HCT116 (cell line): Measurements from ENCODE around the gene CA10. TPM values are rescaled to one million over a fixed set of nuclear protein-coding genes. Genes with fewer than 3 reads are reported as not detected.

ENCODE experiments used
- ATAC-seq: fragments of 200-7000 bp; cut with Tn5 transposase; 2 replicates; pipeline ENCODE4 v1.9.1; 2020; ENCODE audit warnings: mild to moderate bottlenecking, moderate library complexity
- BruUV-seq: library from RNA; stranded (reverse); fragments of 400-500 nt; replicated peaks from 2 replicates; lab custom pipeline; 2021; lab: Mats Ljungman, UMichigan
- CTCF ChIA-PET: fragments of 300-600 bp; sonication (Branson Sonifier 250); formaldehyde crosslinking; loops from one replicate; lab custom pipeline; 2021; ENCODE audit warnings: antibody characterized with exemption; lab: Charles Lee
- POLR2A ChIA-PET: fragments of 300-600, 350-600 bp; sonication (Branson Sonifier 250); formaldehyde crosslinking; loops from one replicate; lab custom pipeline; 2021; ENCODE audit warnings: antibody characterized with exemption; lab: Charles Lee
- RAD21 ChIA-PET, 2 experiments: fragments of 300-600 bp; sonication (Branson Sonifier 250); formaldehyde crosslinking; loops; one replicate each; lab custom pipeline; 2023; ENCODE audit warnings: low total read pairs in 2 of 2; ENCODE audit not compliant: uncharacterized antibody in 2 of 2, unreplicated experiment in 2 of 2, low non-redundant PET in 1 of 2; lab: Charles Lee
- DNase-seq: peaks from one replicate; pipeline ENCODE4 v3.0.0-alpha.2; 2010; ENCODE audit warnings: low read depth, low spot score
- H2AFZ ChIP-seq: fragments of 200-600 bp; shearing (Covaris generic), sonication (generic); 2 replicates; pipeline ENCODE4 v1.6.1; 2017; ENCODE audit warnings: low read depth, mixed run types, mixed read lengths, antibody characterized with exemption, low read length; ENCODE audit not compliant: poor library complexity, severe bottlenecking
- H3K27ac ChIP-seq: 2 replicates; pipeline ENCODE4 v1.5.1; 2012; ENCODE audit warnings: low read depth, low read length
- H3K27me3 ChIP-seq: fragments of 200-600 bp; sonication (generic); 2 replicates; pipeline ENCODE4 v1.6.1; 2016; ENCODE audit warnings: mixed run types, low read length, mixed read lengths; ENCODE audit not compliant: insufficient read depth
- H3K36me3 ChIP-seq, 2 experiments: fragments of 200-500 bp in 1 of 2; fragments of 200-600 bp in 1 of 2; sonication (Bioruptor generic) in 1 of 2; sonication (generic) in 1 of 2; 2 replicates each; pipeline versions ENCODE4 v1.5.1 to v1.6.1; 2014 to 2016; ENCODE audit warnings: low read length in 2 of 2, inconsistent platforms in 1 of 2, mixed read lengths in 1 of 2, mixed run types in 1 of 2; ENCODE audit not compliant: insufficient read depth in 2 of 2, control insufficient read depth in 1 of 2
- H3K4me1 ChIP-seq, 2 experiments: fragments of 200-600 bp in 1 of 2; sonication (generic) in 1 of 2; 2 replicates each; pipeline versions ENCODE4 v1.5.1 to v1.6.1; 2012 to 2017; ENCODE audit warnings: low read length in 2 of 2, inconsistent platforms in 1 of 2, mild to moderate bottlenecking in 1 of 2, mixed read lengths in 1 of 2, mixed run types in 1 of 2, moderate library complexity in 1 of 2; ENCODE audit not compliant: insufficient read depth in 2 of 2, control insufficient read depth in 1 of 2
- H3K4me2 ChIP-seq: fragments of 200-600 bp; sonication (generic); 2 replicates; pipeline ENCODE4 v1.6.1; 2017; ENCODE audit warnings: mixed run types, low read length, mixed read lengths
- H3K4me3 ChIP-seq, 2 experiments: fragments of 200-600 bp in 1 of 2; sonication (generic) in 1 of 2; replicated peaks in 1 of 2; 2 replicates each; pipeline ENCODE4 v1.5.1; 2011 to 2016; ENCODE audit warnings: low read length in 2 of 2, control low read depth in 1 of 2, low read depth in 1 of 2, mild to moderate bottlenecking in 1 of 2, mixed read lengths in 1 of 2, mixed run types in 1 of 2
- H3K79me2 ChIP-seq: fragments of 200-600 bp; sonication (generic); 2 replicates; pipeline ENCODE4 v1.6.1; 2017; ENCODE audit warnings: mild to moderate bottlenecking, mixed run types, low read length, moderate library complexity, mixed read lengths; ENCODE audit not compliant: insufficient read depth
- H3K9ac ChIP-seq: fragments of 200-600 bp; sonication (generic); 2 replicates; pipeline ENCODE4 v1.6.1; 2016; ENCODE audit warnings: low read length, mixed read lengths
- H3K9me2 ChIP-seq: fragments of 200-600 bp; sonication (generic), shearing (Covaris generic); 2 replicates; pipeline ENCODE4 v1.6.1; 2017; ENCODE audit warnings: mixed run types, mild to moderate bottlenecking, moderate library complexity; ENCODE audit not compliant: insufficient read depth
- H3K9me3 ChIP-seq, 2 experiments: fragments of 200-500 bp in 1 of 2; fragments of 200-600 bp in 1 of 2; sonication (Bioruptor generic) in 1 of 2; sonication (generic) in 1 of 2; 2 replicates each; pipeline ENCODE4 v1.6.1; 2014 to 2017; ENCODE audit warnings: low read length in 2 of 2, mixed read lengths in 2 of 2, inconsistent platforms in 1 of 2, low read depth in 1 of 2, mild to moderate bottlenecking in 1 of 2, mixed run types in 1 of 2, moderate library complexity in 1 of 2; ENCODE audit not compliant: control insufficient read depth in 1 of 2, insufficient read depth in 1 of 2
- H4K20me1 ChIP-seq: fragments of 200-600 bp; sonication (generic), shearing (Covaris generic); 2 replicates; pipeline ENCODE4 v1.6.1; 2017; ENCODE audit warnings: mixed run types, mild to moderate bottlenecking, moderate library complexity; ENCODE audit not compliant: insufficient read depth
- CEBPB ChIP-seq: IDR thresholded peaks from 2 replicates; pipeline ENCODE4 v1.6.1; 2012; ENCODE audit warnings: low read depth
- CTCF ChIP-seq, 3 experiments: fragments of 200-600 bp in 1 of 3; sonication (generic) in 1 of 3; IDR thresholded peaks in 2 of 3; conservative IDR thresholded peaks in 1 of 3; 2 replicates each; pipeline ENCODE4 v1.5.1; 2012 to 2017; ENCODE audit warnings: low read depth in 2 of 3, low read length in 2 of 3, antibody characterized with exemption in 1 of 3, borderline replicate concordance in 1 of 3, control low read depth in 1 of 3, mild to moderate bottlenecking in 1 of 3, mixed read lengths in 1 of 3, mixed run types in 1 of 3, moderate library complexity in 1 of 3; ENCODE audit not compliant: insufficient read depth in 1 of 3
- EGR1 ChIP-seq: IDR thresholded peaks from 2 replicates; pipeline ENCODE4 v1.6.1; 2012; ENCODE audit warnings: low read depth
- ELF1 ChIP-seq: IDR thresholded peaks from 2 replicates; pipeline ENCODE4 v1.6.1; 2012; ENCODE audit warnings: low read depth, borderline replicate concordance
- EZH2phosphoT487 ChIP-seq: fragments of 200-600 bp; IDR thresholded peaks from 2 replicates; pipeline ENCODE4 v1.6.1; 2018; ENCODE audit warnings: antibody characterized with exemption, borderline replicate concordance
- JUND ChIP-seq: IDR thresholded peaks from 2 replicates; pipeline ENCODE4 v1.6.1; 2012
- POLR2AphosphoS5 ChIP-seq: IDR thresholded peaks from 2 replicates; pipeline ENCODE4 v1.6.1; 2011; ENCODE audit warnings: mild to moderate bottlenecking, low read depth, low read length, moderate library complexity
- REST ChIP-seq: IDR thresholded peaks from 2 replicates; pipeline ENCODE4 v1.6.1; 2012; ENCODE audit warnings: low read depth
- SP1 ChIP-seq: IDR thresholded peaks from 2 replicates; pipeline ENCODE4 v1.6.1; 2012; ENCODE audit warnings: low read depth
- SRF ChIP-seq: IDR thresholded peaks from 2 replicates; pipeline ENCODE4 v1.6.1; 2012; ENCODE audit warnings: low read depth
- YY1 ChIP-seq: IDR thresholded peaks from 2 replicates; pipeline ENCODE4 v1.6.1; 2011; ENCODE audit warnings: low read length, low read depth, moderate library complexity, mild to moderate bottlenecking; ENCODE audit not compliant: insufficient replicate concordance; ENCODE audit errors: extremely low read depth
- ZNF274 ChIP-seq: fragments of 200-500 bp; sonication (Bioruptor generic); IDR thresholded peaks from 2 replicates; pipeline ENCODE4 v1.6.1; 2014; ENCODE audit warnings: mild to moderate bottlenecking, low read depth, low read length, inconsistent platforms
- intact Hi-C: fragments of 100-400 bp; cut with micrococcal nuclease; formaldehyde crosslinking; loops from 2 replicates; pipeline ENCODE4 v1.10.0; 2022
- total RNA-seq: library from RNA; stranded (reverse); gene quantifications from one replicate; pipeline ENCODE4 v1.2.1, GENCODE V29; 2021; ENCODE audit not compliant: unreplicated experiment

Gene CA10
- total RNA-seq, 1 experiment from 2014 or later = not detected

- ChIA-PET POLR2A (no interaction called here), CTCF (no interaction called here), RAD21 (no interaction called here)
- TF ChIP-seq ELF1 (no peak), POLR2AphosphoS5 (no peak), EGR1 (no peak), REST (no peak), YY1 (no peak), CEBPB (no peak), ZNF274 (no peak), SP1 (no peak), JUND (no peak), CTCF (IDR thresholded peaks at IDR 0.05 in 2 of 3, conservative IDR thresholded peaks at IDR 0.05 in 1 of 3; ENCODE audit: borderline replicate concordance in 1 of 3, insufficient read depth in 1 of 3, low read depth in 2 of 3, low read length in 2 of 3) (no peak), EZH2phosphoT487 (no peak), SRF (no peak)
- H4K20me1 ChIP-seq = no peaks in the 10 kb centered on the region
- no peak overlapping the region for H3K4me2 ChIP-seq
- peaks cover 0 to 3% of the 10 kb centered on the region in 2 experiments; a peak in 1 of 4 replicates for H3K4me1 ChIP-seq
- peaks cover 21% of the 10 kb centered on the region for H3K27me3 ChIP-seq
- intact Hi-C loops = no loop called here
- H3K27ac ChIP-seq = no peak overlapping the region
- H3K79me2 ChIP-seq = no peaks in the 10 kb centered on the region
- ATAC-seq (no peak), DNase-seq (no peak)
- no peak overlapping the region for H3K4me3 ChIP-seq
- no peak overlapping the region for H3K9ac ChIP-seq
- H3K36me3 ChIP-seq = no peaks in the 10 kb centered on the region
- H3K9me3 ChIP-seq = no peaks in the 10 kb centered on the region
- no peak overlapping the region for H2AFZ ChIP-seq
- no peaks in the 10 kb centered on the region for H3K9me2 ChIP-seq
- BruUV-seq = no TSS peak
These were observed 550.1 kb downstream of the CA10 start for GRCh38 chr17:51608251-51608933.
